ENCODE data around the gene ZMIZ1. TPM values are rescaled to one million over a fixed set of nuclear protein-coding genes. Genes with fewer than 3 reads are reported as not detected.

Gene ZMIZ1
- total RNA-seq, 1 experiment from 2014 or later = 42.3 TPM

DNA sequence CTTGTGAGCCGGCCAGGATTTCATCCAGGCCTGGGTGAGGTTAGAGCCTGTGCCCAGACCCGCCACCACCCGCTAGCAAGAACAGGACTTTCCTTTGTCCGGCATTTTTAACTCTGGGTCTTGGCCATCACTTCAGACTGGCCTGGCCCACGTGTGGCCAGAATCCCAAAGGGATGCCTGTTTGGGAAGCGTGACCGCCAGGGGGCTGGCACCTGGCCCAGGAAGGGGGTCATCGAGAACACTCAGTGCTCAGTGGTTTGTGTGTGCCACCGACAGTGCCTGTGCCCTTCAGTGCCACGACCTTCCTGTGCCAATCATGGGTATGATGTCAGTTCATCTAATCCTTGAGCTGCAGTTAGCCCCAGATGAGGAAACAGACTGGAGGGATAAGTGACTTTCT, 85.0 kb downstream of the ZMIZ1 start:
- no peak overlapping the region for H3K27ac Mint-ChIP-seq (ENCODE audit: unreplicated experiment)
- DNase-seq = no peak
- no TSS peak for BruUV-seq (replicated peaks)
- no peak overlapping the region for H3K4me3 ChIP-seq (ENCODE audit: low read depth, low read length)
- H3K4me1 ChIP-seq = peaks cover 58% of the 10 kb centered on the region
- ChIA-PET CTCF (no interaction called here), POLR2A (interaction anchor here (0.6 kb wide), 1 partner anchor 86 kb away, joined by 8 read pairs; no protein-coding TSS in a partner anchor)
- intact Hi-C loops (cut with micrococcal nuclease; ENCODE audit: unreplicated experiment) = no loop called here
- no peak for TF ChIP-seq CTCF (IDR thresholded peaks at IDR 0.05; ENCODE audit: insufficient read depth in 1 of 2, low read depth in 1 of 2, low read length in 1 of 2, severe bottlenecking in 1 of 2, unreplicated experiment in 1 of 2)
- H3K36me3 Mint-ChIP-seq (ENCODE audit: insufficient read depth, unreplicated experiment) = peaks cover 32% of the 10 kb centered on the region
- peaks cover 30% of the 10 kb centered on the region for H3K4me1 Mint-ChIP-seq (ENCODE audit: low read depth, unreplicated experiment)
- H3K9me3 ChIP-seq = no peaks in the 10 kb centered on the region
- H3K27me3 ChIP-seq (replicated peaks; ENCODE audit: control insufficient read depth, insufficient read depth, low read length) = no peaks in the 10 kb centered on the region
- H3K27me3 Mint-ChIP-seq (ENCODE audit: insufficient read depth, unreplicated experiment) = no peaks in the 10 kb centered on the region
- H3K36me3 ChIP-seq (ENCODE audit: control insufficient read depth, insufficient read depth, low read length) = peaks cover 8% of the 10 kb centered on the region; the same call in 1 of the 2 replicates
- H3K9me3 Mint-ChIP-seq (ENCODE audit: unreplicated experiment) = no peaks in the 10 kb centered on the region
- H3K4me3 Mint-ChIP-seq (ENCODE audit: unreplicated experiment) = no peak overlapping the region

GRCh38 chr10:79155301-79156081, 86.7 kb downstream of the ZMIZ1 start:
- H3K9me3 Mint-ChIP-seq (ENCODE audit: unreplicated experiment) = no peaks in the 10 kb centered on the region
- H3K4me1 ChIP-seq = peaks cover 56% of the 10 kb centered on the region
- TF ChIP-seq CTCF (IDR thresholded peaks at IDR 0.05; ENCODE audit: insufficient read depth in 1 of 2, low read depth in 1 of 2, low read length in 1 of 2, severe bottlenecking in 1 of 2, unreplicated experiment in 1 of 2) = peak in 1 of 2 experiments; percentile 11
- no peak overlapping the region for H3K4me3 ChIP-seq (ENCODE audit: low read depth, low read length)
- DNase-seq = no peak
- H3K27me3 Mint-ChIP-seq (ENCODE audit: insufficient read depth, unreplicated experiment) = no peaks in the 10 kb centered on the region
- peaks cover 6% of the 10 kb centered on the region for H3K36me3 ChIP-seq (ENCODE audit: control insufficient read depth, insufficient read depth, low read length)
- ChIA-PET CTCF (interaction anchor here (3.6 kb wide), 1 partner anchor 39 kb away, joined by 18 read pairs; no protein-coding TSS in a partner anchor), POLR2A (no interaction called here)
- peak overlapping the region; percentile 96 for H3K27ac Mint-ChIP-seq (ENCODE audit: unreplicated experiment)
- H3K9me3 ChIP-seq = no peaks in the 10 kb centered on the region
- intact Hi-C loops (cut with micrococcal nuclease; ENCODE audit: unreplicated experiment) = loop anchor here (2.0 kb wide), 2 partner anchors 39 to 85 kb away; no protein-coding TSS in a partner anchor
- H3K4me1 Mint-ChIP-seq (ENCODE audit: low read depth, unreplicated experiment) = peaks cover 31% of the 10 kb centered on the region
- peaks cover 36% of the 10 kb centered on the region for H3K36me3 Mint-ChIP-seq (ENCODE audit: insufficient read depth, unreplicated experiment)
- H3K27me3 ChIP-seq (replicated peaks; ENCODE audit: control insufficient read depth, insufficient read depth, low read length) = no peaks in the 10 kb centered on the region
- no peak overlapping the region for H3K4me3 Mint-ChIP-seq (ENCODE audit: unreplicated experiment)
- no TSS peak for BruUV-seq (replicated peaks)

DNA sequence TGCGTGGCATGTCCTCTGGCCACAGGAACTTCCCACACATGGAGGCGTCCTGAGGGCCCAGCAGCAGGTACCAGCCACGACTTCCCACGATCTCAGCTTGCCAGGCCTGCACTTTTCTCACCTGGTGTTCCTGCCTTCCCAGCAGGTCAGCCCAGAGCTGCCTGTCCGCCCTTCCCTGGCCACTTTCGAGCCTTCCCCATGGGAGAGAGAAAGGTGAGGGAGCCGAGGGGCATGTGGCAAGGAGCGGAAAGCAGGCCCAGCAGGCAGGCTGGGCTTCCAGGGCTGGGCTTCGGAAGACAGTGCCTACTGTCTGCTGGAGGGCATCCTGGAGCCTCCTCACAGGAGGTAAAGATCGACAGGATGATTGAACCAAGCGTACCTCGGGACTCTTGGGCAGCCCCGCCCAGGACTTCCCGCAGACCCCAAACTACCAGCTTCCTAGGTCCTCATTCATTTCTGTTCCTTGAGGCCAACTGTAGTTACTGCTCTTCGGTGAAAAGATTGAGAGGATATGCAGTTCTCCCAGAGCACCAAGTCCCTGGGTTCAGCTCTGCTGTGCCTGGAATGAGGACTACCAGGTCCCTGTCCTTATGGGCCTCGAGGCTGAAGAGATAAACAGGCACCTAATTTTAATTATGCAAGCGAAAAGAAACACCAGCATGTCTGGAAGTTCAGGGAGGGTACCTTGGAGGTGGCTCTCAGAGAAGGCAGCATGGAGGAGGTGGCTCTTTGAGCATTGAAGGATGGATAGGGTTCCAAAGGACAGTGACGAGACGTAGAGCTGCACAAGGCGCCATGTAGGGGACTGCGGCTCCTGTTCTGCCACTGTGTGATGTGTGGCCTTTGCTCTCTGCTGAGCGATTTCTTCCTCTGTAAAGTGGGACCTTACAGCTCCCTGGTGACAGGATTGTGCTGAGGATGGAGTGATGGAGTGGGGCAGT, 87.8 kb downstream of the ZMIZ1 start:
- ChIA-PET CTCF (interaction anchor here (0.5 to 3.6 kb wide), 4 partner anchors 14 to 567 kb away, joined by 3 to 18 read pairs (median 4); no protein-coding TSS in a partner anchor), POLR2A (interaction anchor here (0.5 to 1.0 kb wide), 2 partner anchors 11 to 605 kb away, joined by 3 read pairs; no protein-coding TSS in a partner anchor)
- intact Hi-C loops (cut with micrococcal nuclease; ENCODE audit: unreplicated experiment) = loop anchor here (1.0 to 2.0 kb wide), 3 partner anchors 32 to 86 kb away; no protein-coding TSS in a partner anchor
- TSS peak; percentile 94 for BruUV-seq (replicated peaks)
- H3K4me1 ChIP-seq = peaks cover 55% of the 10 kb centered on the region
- peaks cover 6% of the 10 kb centered on the region for H3K36me3 ChIP-seq (ENCODE audit: control insufficient read depth, insufficient read depth, low read length)
- no peak for TF ChIP-seq CTCF (IDR thresholded peaks at IDR 0.05; ENCODE audit: insufficient read depth in 1 of 2, low read depth in 1 of 2, low read length in 1 of 2, severe bottlenecking in 1 of 2, unreplicated experiment in 1 of 2)
- Mint-ChIP-seq H3K4me1 (ENCODE audit: low read depth, unreplicated experiment) (peaks cover 39% of the 10 kb centered on the region), H3K27me3 (ENCODE audit: insufficient read depth, unreplicated experiment) (no peaks in the 10 kb centered on the region), H3K36me3 (ENCODE audit: insufficient read depth, unreplicated experiment) (peaks cover 39% of the 10 kb centered on the region), H3K4me3 (ENCODE audit: unreplicated experiment) (peak overlapping the region; percentile 47), H3K9me3 (ENCODE audit: unreplicated experiment) (no peaks in the 10 kb centered on the region), H3K27ac (ENCODE audit: unreplicated experiment) (peak overlapping the region; percentile 96)
- no peaks in the 10 kb centered on the region for H3K9me3 ChIP-seq
- H3K4me3 ChIP-seq (ENCODE audit: low read depth, low read length) = no peak overlapping the region
- H3K27me3 ChIP-seq (replicated peaks; ENCODE audit: control insufficient read depth, insufficient read depth, low read length) = no peaks in the 10 kb centered on the region
- DNase-seq = peak in 1 of 2 experiments; percentile 24

All from Caco-2 (cell line).